GM12891 (cell line): ENCODE results near the gene ARHGAP5.

Experiments used
- PAX5 ChIP-seq: IDR thresholded peaks from 2 replicates; pipeline ENCODE4 v1.6.1; 2011; ENCODE audit warnings: low read length, moderate library complexity, mild to moderate bottlenecking; ENCODE audit not compliant: insufficient read depth, severe bottlenecking
- POLR2A ChIP-seq: IDR thresholded peaks from 2 replicates; pipeline ENCODE4 v1.6.1; 2011; ENCODE audit warnings: low read depth, low read length, control low read depth
- POLR2AphosphoS5 ChIP-seq: IDR thresholded peaks from 2 replicates; pipeline ENCODE4 v1.6.1; 2011; ENCODE audit warnings: low read depth, low read length, control low read depth
- POU2F2 ChIP-seq: IDR thresholded peaks from 2 replicates; pipeline ENCODE4 v1.6.1; 2011; ENCODE audit warnings: low read depth, mild to moderate bottlenecking, control low read depth, low read length, moderate library complexity
- SPI1 ChIP-seq: IDR thresholded peaks from 2 replicates; pipeline ENCODE4 v1.6.1; 2011; ENCODE audit warnings: low read depth, low read length, control low read depth
- TAF1 ChIP-seq: IDR thresholded peaks from 2 replicates; pipeline ENCODE4 v1.6.1; 2011; ENCODE audit warnings: low read depth, low read length, control low read depth

DNA sequence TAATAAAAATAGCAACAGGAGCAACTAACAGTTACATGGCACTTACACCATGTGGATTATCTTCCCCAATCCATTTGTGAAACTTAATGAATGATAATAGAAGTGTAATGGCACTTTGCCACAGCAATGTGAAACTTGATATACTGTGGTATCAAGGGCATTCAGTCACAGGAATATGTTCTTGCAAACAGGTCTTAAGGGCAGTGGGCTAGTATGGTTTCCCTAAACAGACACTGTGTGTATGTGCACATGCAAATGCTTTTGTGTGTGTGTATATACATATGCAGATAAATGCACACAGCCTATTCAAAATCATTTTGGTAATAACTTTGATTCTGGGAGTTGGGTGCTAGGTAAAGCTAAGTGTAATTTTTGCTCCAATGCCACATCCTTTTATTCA is 26.2 kb upstream of the ARHGAP5 start:
- TF ChIP-seq TAF1 (no peak), POLR2A (no peak), SPI1 (no peak), POLR2AphosphoS5 (no peak), PAX5 (no peak), POU2F2 (no peak)
